ENCODE measurements around the gene MSANTD4.
"Not testable (repeated sequence)": the region's sequence is repeated elsewhere in the genome, so short reads cannot be mapped to it uniquely, and the experiment has no call there.

MSANTD4 gene
- total RNA-seq, result 18.3 to 54.6 (median 49.5) reads per million in 3 experiments

- DNase-seq, result peak; percentile 97
Measured at GRCh38 chr11:106021967-106022794, at the start of gene MSANTD4. Gene MSANTD4, minus strand, starts transcription at chr11:106022240. Its CDS starts 11,323 bp downstream, at chr11:106010917.

DNA sequence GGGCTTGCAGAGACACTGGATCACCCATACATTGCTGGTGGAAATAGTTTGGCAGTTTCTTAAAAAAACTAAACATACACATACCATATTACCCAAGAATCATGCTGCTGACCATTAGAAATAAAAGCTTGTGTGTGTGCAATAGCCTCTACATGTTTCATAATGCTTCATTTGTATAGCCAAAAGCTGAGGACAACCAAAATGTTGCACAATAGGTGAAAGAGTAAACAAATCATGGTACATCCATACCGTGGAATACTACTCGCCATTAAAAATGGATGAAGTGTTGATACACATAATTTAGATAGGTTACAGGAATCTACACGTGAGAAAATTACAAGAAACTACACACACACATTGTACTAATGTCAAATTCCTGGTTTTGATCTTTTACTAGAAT lies 48.6 kb upstream of the MSANTD4 start:
- no peak for DNase-seq

DNA sequence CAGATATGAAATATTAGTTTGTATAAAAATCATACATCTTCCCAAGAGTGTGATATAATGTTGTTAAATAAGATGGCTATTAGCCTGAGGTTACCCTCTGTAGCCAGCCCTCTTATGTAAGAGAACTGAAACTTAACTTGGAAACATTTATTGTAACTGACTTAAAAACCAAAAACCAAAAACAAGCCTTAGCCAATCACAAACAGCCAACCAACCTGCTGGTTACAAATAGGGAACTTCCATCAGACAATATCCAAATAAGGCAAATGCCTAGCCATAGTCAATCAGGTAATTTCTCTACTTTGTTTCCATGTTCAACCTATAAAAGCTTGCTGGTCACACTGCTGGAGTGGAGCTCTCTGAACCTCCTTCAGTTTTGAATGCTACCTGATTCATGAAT lies 41.0 kb upstream of the MSANTD4 start:
- DNase-seq, result no peak

- no peak for DNase-seq
Measured at GRCh38 chr11:106061954-106062949, 40.2 kb upstream of the MSANTD4 start.

GRCh38 chr11:106061249-106061784 lies 39.3 kb upstream of the MSANTD4 start:
- no peak for DNase-seq

DNA sequence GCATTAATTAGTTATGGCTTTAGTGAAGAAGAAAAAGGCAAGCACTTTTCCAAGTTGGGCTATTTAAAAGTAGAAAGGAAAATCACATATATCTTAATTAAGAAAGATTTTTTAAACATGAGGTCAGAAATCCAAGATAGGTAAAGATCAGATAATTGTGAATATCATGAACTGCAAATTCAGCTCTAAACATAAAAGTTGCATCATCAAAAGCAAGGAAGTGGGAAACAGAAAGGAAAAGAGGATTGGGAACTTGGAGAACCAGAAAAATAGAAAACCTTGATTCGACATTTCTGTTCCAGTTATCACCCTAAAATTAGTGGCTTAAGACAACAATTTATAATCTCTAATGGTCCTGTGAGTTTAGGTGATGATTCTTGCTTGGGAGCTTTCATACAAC lies 37.6 kb upstream of the MSANTD4 start:
- no peak for DNase-seq

GRCh38 chr11:106058377-106058776 lies 36.3 kb upstream of the MSANTD4 start:
- not testable (repeated sequence) for DNase-seq

DNA sequence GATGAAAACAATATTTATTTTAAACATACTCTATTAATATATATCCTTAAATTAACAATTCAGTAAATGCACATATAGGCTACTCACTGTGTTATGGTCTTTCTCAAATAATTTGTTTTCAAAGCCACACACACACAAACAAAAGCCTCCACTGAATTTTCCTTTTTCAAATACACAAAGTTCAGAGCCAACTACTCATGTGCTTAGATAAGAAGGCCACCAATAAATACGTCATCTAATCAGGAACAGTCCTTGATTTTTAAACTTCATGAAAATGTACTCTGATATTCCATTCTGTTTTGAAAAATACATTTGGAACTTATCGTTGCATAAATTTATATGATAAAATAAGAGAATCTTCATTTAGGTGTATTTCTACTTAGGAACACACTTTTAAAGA lies 29.1 kb upstream of the MSANTD4 start:
- DNase-seq, result no peak

- DNase-seq, result no peak
Measured at GRCh38 chr11:106049727-106050476, 27.9 kb upstream of the MSANTD4 start.

- DNase-seq, result no peak
Measured at GRCh38 chr11:106047631-106048030, 25.6 kb upstream of the MSANTD4 start.

- no peak for DNase-seq
Measured at GRCh38 chr11:106043540-106043939, 21.5 kb upstream of the MSANTD4 start.

DNA sequence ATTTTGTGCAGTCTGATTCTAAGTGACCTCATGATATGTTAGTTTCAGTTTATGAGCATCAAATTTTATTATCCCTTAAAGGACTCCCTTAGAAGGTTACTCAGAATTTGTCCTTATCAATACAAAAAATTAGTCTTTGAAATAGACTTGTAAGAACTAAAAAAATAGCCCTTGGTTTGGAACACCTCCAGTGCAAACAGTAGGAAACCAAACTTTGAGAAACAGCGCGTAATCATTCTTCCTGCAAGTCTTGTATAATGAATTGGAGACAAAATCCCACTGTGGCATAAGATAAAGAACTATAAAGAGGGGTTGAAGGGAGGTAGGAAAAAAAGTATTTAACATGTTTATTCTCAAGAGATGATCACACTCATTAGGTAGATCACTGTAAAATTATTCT lies 10.8 kb upstream of the MSANTD4 start:
- no peak for DNase-seq

DNA sequence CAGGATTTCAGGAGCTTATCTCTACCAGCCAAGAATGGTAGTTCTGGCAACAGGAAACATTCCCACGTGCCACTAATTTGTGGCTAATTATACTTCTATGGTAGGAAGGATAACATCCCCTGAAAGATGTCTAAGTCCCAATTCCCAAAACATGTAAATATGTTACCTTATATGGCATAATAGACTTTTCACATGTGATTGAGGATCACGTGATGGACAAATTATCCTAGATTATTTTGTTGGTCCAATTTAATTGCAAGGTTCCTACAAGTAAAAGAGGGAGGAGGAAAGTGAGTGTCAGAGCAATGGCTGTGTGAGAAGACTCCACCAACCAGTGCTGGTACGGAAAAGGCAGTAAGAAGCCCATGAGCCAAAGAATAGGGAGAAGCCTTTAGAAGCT lies 9.9 kb upstream of the MSANTD4 start:
- no peak for DNase-seq

DNA sequence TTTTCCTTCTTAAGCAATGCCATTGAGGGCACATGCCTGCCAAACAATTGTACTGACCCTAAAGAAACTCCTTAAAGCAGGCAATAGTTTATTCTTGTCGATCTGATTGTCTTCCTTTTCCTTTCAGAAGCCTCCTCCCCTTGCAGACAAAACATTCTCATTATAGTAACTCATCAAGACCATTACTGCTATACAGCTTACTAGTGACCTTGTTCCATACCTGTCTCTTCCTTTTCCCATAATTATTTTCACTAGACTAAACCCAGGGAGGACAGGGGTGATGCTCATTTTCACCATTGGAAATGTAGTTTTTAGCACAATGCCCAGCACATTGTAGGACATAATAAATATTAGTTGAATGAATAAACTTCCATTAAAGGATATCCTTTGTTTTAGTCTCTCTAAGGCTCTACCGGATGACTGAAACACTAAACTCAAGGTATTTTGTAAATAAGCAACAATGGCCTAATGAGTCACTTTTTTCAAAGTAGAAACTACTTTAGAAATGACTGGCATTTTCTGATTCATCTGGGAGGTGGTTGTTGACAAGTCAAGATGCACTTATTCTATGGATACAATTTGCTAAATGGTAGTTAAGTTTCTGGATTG lies 9.3 kb upstream of the MSANTD4 start:
- DNase-seq, result no peak

DNA sequence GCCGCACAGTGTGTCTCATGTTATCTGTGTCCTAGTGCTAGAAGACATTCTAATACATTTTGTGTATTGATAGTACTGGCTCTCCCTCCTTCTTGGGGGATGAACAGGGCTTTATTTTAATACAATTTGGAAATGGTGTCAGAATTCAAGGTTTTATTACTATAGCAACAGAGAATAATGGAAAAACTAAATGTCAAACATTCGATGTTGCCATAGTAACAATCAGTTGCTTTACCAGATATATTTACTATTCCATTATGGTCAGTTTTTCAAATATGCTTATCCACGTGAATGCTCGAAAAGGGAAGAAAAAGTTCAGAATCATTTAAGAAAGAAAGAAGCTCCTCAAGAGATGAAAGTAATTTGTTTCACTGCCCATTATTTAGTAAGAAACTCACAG lies 8.6 kb upstream of the MSANTD4 start:
- no peak for DNase-seq

GRCh38 chr11:106022795-106023275 lies 795 bp upstream of the MSANTD4 start:
- peak; percentile 0 for DNase-seq

GRCh38 chr11:106021181-106021966 lies 666 bp downstream of the MSANTD4 start:
- DNase-seq, result no peak

- DNase-seq, result no peak
Measured at GRCh38 chr11:106017093-106017492, 4.9 kb downstream of the MSANTD4 start.

DNA sequence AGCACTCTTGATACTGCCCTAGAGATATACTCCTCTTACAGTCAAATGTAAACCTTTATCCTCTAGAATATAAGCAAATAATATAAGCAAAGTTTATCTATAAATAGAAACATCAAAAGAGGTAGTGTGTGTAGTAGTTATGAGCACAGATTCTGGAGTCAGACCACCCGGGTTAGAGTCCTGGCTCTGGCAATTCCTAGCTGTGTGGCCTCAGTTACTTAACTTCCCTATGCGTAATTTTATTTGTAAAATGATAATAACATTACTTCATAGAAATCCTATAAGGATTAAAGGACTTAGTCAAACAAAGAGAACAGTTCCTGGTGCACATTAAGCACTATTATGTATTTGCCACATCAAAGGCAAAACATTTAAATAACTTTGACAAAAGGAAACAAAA lies 7.0 kb downstream of the MSANTD4 start:
- no peak for DNase-seq

- DNase-seq, result no peak
Measured at GRCh38 chr11:106014620-106015019, 7.4 kb downstream of the MSANTD4 start.

GRCh38 chr11:106014035-106014434 lies 8.0 kb downstream of the MSANTD4 start:
- no peak for DNase-seq

Measured in central memory CD4-positive, alpha-beta T cell (primary cell).